ENCODE results near the gene OR2C3.
"Not testable (repeated sequence)": the region's sequence is repeated elsewhere in the genome, so short reads cannot be mapped to it uniquely, and the experiment has no call there.

Gene OR2C3

DNA sequence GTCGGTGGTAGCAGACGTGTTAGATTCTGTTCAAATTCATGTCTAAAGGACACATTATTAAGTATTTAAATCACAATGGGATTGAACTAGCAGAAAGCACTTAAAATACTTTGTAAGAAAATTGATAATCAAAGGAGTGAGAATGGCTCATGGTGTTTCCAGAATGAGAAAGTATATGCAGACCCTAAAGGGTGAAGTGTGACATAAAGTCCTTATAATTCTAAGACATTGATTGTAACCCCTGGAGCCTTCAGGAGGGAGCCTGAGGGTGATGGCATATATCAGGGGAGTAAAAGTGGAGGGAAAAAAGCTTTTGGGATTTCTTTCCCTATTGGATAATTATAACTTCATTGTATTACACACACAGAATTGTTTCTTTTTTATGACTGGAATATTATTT lies at the start of gene OR2C3:
TSS of gene OR2C3 (minus strand) at position 101 of the 400 bp plus-strand sequence. CDS start 3,929 bp downstream, outside the sequence.
- DNase-seq: no peak

DNA sequence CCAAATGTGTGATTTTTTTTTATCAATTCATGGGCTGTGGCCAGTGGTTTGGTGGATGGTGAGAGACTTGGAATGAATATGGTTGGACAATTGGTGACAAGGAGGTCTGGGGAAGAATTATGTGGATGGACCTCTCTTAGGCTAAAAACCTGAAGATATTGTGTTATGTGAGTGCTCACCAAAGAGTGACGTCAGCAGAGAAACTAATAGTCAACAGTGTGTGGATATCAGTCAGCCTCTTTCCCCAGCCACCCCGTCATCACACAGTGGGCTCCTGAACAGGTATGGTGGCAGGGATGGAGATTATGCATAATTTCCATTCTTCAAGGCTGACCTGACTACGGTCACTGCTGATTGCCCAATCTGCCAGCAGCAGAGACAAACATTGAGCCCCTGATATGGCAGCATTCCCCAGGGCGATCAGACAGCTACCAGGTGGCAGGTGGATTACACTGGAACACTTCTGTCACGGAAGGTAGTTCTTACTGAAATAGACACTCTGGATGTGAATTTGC lies 42.8 kb upstream of the OR2C3 start:
- DNase-seq: no peak

GRCh38 chr1:247576514-247576913 lies 40.3 kb upstream of the OR2C3 start:
- no peak for DNase-seq

DNA sequence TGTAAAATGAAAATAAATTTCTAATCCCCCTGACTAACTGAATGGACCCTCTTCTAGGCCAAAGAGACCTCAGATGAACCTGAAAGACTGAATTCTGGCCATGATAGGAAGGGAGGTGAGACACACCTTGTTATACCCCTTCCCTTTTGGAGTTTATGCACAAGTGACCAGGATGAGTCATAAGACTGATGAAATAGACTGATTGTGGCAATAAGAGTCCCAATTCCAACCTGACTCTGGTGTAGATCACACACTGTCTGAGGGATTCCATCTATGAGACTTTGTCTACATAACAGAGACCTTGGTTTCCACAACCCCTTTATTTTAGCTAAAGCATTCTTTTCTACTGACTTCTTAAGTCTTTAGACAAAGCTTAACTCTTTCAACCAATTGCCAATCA lies 38.4 kb upstream of the OR2C3 start:
- no peak for DNase-seq

- DNase-seq: no peak
Measured at GRCh38 chr1:247574236-247574635, 38.0 kb upstream of the OR2C3 start.

DNA sequence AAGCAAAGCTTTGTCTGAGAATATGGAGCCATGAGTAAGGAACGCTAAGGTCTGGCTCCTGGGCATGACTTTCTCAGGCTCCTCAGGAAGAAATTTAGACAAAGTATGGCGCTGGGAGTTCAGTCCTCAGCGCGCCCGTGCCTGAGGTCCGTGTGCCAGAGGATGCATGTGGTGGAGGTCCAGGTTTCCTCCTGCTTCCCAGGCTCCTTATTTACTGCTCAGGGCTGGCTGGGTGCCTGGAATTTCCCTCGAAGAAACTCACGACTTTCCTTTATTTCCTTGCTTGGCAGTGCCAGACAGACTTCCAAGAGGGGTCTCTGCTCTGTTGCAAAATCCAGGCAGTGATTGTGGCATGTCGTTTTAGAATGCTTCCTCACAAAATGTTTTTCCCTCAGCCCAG lies 26.0 kb upstream of the OR2C3 start:
- DNase-seq: no peak

- no peak for DNase-seq
Measured at GRCh38 chr1:247561711-247562110, 25.5 kb upstream of the OR2C3 start.

GRCh38 chr1:247557926-247558674 lies 21.9 kb upstream of the OR2C3 start:
- DNase-seq: no peak

DNA sequence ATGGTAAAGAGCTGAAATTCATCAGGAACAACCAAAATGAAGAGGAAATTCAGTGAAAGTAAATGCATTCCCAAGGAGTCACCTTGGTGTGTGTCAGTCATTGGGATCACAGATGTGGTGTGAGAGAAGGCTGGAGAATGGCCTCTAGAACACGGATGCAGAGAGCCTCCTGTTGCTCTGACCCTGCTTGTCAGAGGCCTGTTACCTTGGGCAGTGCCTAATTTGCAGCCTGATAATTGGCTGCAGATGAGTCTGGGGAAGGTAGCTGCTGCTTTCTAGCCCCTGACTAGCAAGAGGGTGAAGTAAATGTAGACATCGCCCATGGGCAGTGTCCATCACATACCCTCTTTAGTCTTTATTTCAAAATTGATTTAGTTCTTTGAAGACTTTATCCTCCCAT lies 16.0 kb upstream of the OR2C3 start:
- DNase-seq: no peak

- no peak for DNase-seq
Measured at GRCh38 chr1:247551721-247552120, 15.5 kb upstream of the OR2C3 start.

- no peak for DNase-seq
Measured at GRCh38 chr1:247548769-247549182, 12.5 kb upstream of the OR2C3 start, which contains the start of gene GCSAML. Gene GCSAML, plus strand, starts transcription at chr1:247549134. Its CDS starts 58 bp downstream, at chr1:247549192.

GRCh38 chr1:247548092-247548491 lies 11.9 kb upstream of the OR2C3 start:
- DNase-seq: no peak

- no peak for DNase-seq
Measured at GRCh38 chr1:247542811-247543210, 6.6 kb upstream of the OR2C3 start.

DNA sequence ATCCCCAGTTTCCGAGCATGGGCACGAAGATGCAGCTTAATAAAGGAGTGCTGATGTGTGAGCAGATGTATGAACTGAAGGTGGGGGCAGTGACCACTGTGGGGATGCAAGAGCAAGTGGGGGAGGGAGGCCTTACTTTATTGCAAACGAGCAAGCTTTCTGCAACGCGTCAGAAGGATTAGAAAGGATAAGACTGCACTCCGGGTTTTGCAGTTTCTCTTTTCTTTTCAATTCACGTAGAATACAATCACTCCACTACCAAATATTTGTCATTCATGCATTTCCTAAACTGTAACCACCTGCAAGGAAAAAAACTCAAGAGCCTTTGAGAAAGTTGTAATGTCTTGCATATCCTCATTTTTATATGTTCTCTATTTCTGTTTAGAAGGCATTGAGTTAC lies 4.3 kb upstream of the OR2C3 start:
- DNase-seq: no peak

DNA sequence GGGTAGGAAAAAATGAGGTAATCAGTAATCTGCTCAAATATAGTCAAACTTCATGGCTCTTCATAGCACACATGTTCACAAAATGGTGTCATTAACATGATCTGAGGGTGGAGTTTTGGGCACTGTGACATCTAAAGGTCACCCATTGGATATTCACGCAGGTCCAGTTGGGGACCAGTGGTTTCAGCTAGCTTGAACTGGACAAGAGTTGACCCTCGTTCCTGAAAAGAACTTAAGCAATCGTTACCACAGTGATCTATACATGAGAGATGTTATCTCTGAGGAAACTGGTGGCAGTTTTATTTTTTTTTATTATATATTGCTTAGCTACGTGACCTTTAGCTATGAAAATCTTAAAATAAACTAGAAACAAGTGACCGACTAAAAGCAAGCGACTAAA lies 3.0 kb upstream of the OR2C3 start:
- DNase-seq: no peak

DNA sequence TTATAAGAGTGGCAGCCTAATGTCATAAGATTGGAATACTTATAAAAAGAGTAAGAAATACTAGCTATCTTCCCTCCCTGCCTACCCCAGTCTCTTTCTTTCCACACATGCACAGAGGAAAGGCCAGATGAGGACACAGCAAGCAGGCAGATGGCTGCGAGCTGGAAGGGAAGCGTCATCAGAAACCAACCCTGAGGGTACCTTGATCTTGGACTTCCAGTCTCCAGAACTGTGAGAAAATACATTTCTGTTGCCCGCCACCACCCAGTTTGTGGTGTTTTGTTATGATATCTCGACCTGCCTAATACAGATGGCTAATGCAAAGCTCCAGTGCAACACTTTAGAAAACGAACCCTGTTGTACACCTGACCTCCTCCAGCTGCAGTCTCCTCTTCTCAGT lies 2.3 kb upstream of the OR2C3 start:
- DNase-seq: no peak

DNA sequence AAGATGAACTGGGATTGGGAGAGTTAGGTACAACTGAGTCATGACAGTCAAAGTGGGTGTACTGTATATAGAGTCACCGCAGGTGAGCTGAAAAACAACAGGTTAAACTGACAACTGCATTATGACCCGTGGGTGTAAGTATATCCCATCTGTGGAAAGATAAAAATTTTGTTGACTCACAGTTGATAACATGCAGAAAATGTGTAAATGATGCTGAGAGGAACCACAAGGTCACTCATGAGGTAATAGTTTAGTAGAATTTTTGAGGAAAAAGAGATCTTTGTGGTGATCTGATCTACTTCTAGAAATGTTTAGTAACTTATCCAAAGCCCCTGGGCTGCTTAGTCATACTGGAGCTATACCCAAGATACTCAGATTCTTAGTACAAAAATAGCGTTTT lies 838 bp downstream of the OR2C3 start:
- no peak for DNase-seq

DNA sequence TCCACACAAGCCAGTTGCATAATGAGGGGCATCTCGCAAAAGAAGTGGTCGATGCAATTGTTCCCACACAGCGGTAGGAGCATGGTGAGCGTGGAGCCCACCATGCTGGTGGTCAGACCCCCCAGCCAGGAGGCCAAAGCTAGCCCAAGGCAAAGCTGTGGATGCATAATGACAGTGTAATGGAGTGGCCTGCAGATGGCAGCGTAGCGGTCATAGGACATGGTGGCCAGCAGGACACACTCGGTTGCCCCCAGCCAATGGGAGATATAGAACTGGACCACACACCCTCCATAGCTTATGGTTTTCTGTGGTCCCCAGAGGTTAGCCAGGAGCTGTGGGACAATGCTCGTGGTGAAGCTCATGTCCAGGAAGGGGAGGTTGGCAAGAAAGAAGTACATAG lies 4.3 kb downstream of the OR2C3 start:
- no peak for DNase-seq

- DNase-seq: no peak
Measured at GRCh38 chr1:247530785-247531184, 5.5 kb downstream of the OR2C3 start.

DNA sequence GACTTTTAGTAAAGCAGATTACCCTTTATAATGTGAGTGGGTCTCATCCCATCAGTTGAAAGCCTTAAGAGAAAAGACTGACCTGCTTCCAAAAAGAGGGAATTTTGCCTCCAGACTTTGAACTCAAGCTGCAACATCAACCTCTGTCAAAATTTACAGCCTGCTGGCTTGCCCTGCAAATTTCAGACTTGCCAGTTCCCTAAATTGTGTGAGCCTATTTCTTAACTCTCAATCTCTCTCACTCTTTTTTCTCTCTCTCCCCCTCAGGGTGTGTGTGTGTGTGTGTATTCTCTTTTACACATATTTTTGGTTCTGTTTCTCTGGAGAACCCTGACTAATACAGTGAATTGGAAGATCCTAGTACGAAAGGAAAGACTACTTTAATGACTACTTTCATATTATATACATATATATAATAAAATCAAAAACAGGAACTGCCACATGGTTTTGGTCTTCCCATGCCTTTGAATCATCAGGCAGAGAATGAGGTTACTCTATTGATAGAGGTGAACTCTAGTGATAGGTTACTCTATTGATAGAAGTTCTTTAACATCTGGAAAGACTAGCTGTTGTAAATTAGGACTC lies 6.4 kb downstream of the OR2C3 start:
- DNase-seq: no peak

GRCh38 chr1:247528812-247529474 lies 7.3 kb downstream of the OR2C3 start:
- no peak for DNase-seq

GRCh38 chr1:247521886-247522285 lies 14.4 kb downstream of the OR2C3 start:
- DNase-seq: not testable (repeated sequence)

GRCh38 chr1:247518613-247518891 lies 17.7 kb downstream of the OR2C3 start:
- no peak for DNase-seq

All from NCI-H1105 (cell line).